ENCODE results near the gene TPMT. TPM values are rescaled to one million over a fixed set of nuclear protein-coding genes. Genes with fewer than 3 reads are reported as not detected.

The TPMT gene
- total and polyA plus RNA-seq, 2 of the 13 experiments (the other 11 are each of a cell fraction or from before 2014, with no cell fraction given): 11.1 to 22.8 TPM

DNA sequence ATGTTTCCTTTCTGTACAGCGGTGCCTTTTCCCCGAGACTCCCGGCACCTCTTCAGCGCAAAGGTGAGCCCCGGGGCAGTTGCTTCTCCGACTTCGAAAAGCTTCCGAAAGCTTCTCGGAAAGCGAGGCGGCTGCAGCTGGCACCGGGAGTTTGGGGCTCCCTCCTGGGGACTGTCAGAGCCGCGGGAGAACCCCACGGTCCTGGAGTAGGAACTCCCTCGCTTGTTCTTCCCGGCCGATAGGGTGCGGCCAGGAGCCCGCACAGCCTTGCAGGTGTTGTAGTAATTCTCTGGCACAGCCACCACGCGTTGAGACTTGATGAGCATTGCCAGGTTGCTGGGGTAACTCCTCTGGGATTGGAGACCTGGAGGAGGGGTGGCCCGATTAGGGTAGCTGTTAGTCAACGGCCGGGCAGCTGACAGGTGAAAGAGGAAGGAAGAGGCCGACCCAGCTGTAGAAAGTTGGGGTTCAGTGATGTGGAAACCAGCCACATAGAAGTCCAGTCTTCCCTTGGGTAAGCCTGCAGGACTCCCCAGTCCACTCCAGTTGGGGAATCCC lies 1.1 kb upstream of the TPMT start (continued):
- TF ChIP-seq, protein P1, sequence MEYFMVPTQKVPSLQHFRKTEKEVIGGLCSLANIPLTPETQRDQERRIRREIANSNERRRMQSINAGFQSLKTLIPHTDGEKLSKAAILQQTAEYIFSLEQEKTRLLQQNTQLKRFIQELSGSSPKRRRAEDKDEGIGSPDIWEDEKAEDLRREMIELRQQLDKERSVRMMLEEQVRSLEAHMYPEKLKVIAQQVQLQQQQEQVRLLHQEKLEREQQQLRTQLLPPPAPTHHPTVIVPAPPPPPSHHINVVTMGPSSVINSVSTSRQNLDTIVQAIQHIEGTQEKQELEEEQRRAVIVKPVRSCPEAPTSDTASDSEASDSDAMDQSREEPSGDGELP (IDR thresholded peaks at IDR 0.05; ENCODE audit: borderline replicate concordance, low read depth): peak; percentile 46
- TF ChIP-seq ZMYM3 (CRISPR knock-in tag; IDR thresholded peaks at IDR 0.05): 0 out of 2 replicates have a peak, but pooled peaks have one; percentile 39
- peak; percentile 43; the same call in 1 of the 2 replicates for TF ChIP-seq HDAC2 (CRISPR knock-in tag; IDR thresholded peaks at IDR 0.05)
- TF ChIP-seq HIVEP1 (CRISPR knock-in tag; IDR thresholded peaks at IDR 0.05): 0 out of 2 replicates have a peak, but pooled peaks have one; percentile 46
- TF ChIP-seq TBX3 (IDR thresholded peaks at IDR 0.05; ENCODE audit: borderline replicate concordance): no peak
- TF ChIP-seq, protein P2, sequence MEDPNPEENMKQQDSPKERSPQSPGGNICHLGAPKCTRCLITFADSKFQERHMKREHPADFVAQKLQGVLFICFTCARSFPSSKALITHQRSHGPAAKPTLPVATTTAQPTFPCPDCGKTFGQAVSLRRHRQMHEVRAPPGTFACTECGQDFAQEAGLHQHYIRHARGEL (CRISPR knock-in tag; IDR thresholded peaks at IDR 0.05): no peak
- no peak for TF ChIP-seq ZNF589 (CRISPR knock-in tag; conservative IDR thresholded peaks at IDR 0.05)
- TF ChIP-seq, protein P3, sequence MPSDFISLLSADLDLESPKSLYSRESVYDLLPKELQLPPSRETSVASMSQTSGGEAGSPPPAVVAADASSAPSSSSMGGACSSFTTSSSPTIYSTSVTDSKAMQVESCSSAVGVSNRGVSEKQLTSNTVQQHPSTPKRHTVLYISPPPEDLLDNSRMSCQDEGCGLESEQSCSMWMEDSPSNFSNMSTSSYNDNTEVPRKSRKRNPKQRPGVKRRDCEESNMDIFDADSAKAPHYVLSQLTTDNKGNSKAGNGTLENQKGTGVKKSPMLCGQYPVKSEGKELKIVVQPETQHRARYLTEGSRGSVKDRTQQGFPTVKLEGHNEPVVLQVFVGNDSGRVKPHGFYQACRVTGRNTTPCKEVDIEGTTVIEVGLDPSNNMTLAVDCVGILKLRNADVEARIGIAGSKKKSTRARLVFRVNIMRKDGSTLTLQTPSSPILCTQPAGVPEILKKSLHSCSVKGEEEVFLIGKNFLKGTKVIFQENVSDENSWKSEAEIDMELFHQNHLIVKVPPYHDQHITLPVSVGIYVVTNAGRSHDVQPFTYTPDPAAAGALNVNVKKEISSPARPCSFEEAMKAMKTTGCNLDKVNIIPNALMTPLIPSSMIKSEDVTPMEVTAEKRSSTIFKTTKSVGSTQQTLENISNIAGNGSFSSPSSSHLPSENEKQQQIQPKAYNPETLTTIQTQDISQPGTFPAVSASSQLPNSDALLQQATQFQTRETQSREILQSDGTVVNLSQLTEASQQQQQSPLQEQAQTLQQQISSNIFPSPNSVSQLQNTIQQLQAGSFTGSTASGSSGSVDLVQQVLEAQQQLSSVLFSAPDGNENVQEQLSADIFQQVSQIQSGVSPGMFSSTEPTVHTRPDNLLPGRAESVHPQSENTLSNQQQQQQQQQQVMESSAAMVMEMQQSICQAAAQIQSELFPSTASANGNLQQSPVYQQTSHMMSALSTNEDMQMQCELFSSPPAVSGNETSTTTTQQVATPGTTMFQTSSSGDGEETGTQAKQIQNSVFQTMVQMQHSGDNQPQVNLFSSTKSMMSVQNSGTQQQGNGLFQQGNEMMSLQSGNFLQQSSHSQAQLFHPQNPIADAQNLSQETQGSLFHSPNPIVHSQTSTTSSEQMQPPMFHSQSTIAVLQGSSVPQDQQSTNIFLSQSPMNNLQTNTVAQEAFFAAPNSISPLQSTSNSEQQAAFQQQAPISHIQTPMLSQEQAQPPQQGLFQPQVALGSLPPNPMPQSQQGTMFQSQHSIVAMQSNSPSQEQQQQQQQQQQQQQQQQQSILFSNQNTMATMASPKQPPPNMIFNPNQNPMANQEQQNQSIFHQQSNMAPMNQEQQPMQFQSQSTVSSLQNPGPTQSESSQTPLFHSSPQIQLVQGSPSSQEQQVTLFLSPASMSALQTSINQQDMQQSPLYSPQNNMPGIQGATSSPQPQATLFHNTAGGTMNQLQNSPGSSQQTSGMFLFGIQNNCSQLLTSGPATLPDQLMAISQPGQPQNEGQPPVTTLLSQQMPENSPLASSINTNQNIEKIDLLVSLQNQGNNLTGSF (CRISPR knock-in tag; IDR thresholded peaks at IDR 0.05): 0 out of 2 replicates have a peak, but pooled peaks have one; percentile 16
- peak; percentile 76; the same call in 1 of the 2 replicates for TF ChIP-seq KDM5B (CRISPR knock-in tag; IDR thresholded peaks at IDR 0.05; ENCODE audit: borderline replicate concordance)
- no peak for TF ChIP-seq U2AF1 (optimal IDR thresholded peaks at IDR 0.05; ENCODE audit: low read depth, low read length)
- peak; percentile 81; the same call in 1 of the 2 replicates for TF ChIP-seq ZNF550 (CRISPR knock-in tag; IDR thresholded peaks at IDR 0.05; ENCODE audit: borderline replicate concordance)
- TF ChIP-seq SALL1 (CRISPR knock-in tag; IDR thresholded peaks at IDR 0.05): peak; percentile 44
- no peak for TF ChIP-seq RCOR2 (CRISPR knock-in tag; IDR thresholded peaks at IDR 0.05)
- no peak for TF ChIP-seq ZFX (CRISPR knock-in tag; IDR thresholded peaks at IDR 0.05; ENCODE audit: low read depth)
- TF ChIP-seq, protein P4, sequence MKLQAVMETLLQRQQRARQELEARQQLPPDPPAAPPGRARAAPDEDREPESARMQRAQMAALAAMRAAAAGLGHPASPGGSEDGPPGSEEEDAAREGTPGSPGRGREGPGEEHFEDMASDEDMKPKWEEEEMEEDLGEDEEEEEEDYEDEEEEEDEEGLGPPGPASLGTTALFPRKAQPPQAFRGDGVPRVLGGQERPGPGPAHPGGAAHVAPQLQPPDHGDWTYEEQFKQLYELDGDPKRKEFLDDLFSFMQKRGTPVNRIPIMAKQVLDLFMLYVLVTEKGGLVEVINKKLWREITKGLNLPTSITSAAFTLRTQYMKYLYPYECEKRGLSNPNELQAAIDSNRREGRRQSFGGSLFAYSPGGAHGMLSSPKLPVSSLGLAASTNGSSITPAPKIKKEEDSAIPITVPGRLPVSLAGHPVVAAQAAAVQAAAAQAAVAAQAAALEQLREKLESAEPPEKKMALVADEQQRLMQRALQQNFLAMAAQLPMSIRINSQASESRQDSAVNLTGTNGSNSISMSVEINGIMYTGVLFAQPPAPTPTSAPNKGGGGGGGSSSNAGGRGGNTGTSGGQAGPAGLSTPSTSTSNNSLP (IDR thresholded peaks at IDR 0.05; ENCODE audit: low read depth, low read length): no peak
- TF ChIP-seq DR1 (CRISPR knock-in tag; IDR thresholded peaks at IDR 0.05): no peak
- TF ChIP-seq WIZ (CRISPR knock-in tag; IDR thresholded peaks at IDR 0.05): no peak
- TF ChIP-seq, protein P5, sequence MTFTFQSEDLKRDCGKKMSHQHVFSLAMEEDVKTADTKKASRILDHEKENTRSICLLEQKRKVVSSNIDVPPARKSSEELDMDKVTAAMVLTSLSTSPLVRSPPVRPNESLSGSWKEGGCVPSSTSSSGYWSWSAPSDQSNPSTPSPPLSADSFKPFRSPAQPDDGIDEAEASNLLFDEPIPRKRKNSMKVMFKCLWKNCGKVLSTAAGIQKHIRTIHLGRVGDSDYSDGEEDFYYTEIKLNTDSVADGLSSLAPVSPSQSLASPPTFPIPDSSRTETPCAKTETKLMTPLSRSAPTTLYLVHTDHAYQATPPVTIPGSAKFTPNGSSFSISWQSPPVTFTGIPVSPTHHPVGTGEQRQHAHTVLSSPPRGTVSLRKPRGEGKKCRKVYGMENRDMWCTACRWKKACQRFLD (CRISPR knock-in tag; IDR thresholded peaks at IDR 0.05; ENCODE audit: borderline replicate concordance): no peak

Data from HepG2 (cell line).